Stimulated activated CD8-positive, alpha-beta memory T cell treated with anti-CD3 and anti-CD28 coated beads, Interleukin-7, amount 100 ng/mL, for 24 hours (primary cell): ENCODE measurements around the gene ABHD13.
"Not testable (repeated sequence)": the region's sequence is repeated elsewhere in the genome, so short reads cannot be mapped to it uniquely, and the experiment has no call there.

Experiments used
- DNase-seq: peaks from one replicate; pipeline ENCODE4 v3.0.0-alpha.2; 2020; ENCODE audit warnings: low read depth

Gene ABHD13

GRCh38 chr13:108218044-108218974 lies at the start of gene ABHD13:
ABHD13 (plus strand) TSS chr13:108218392; CDS start chr13:108229219, 10,827 bp downstream.
- DNase-seq: peak; percentile 72

GRCh38 chr13:108168929-108169328 lies 49.3 kb upstream of the ABHD13 start:
- no peak for DNase-seq

GRCh38 chr13:108176685-108177274 lies 41.4 kb upstream of the ABHD13 start:
- peak; percentile 25 for DNase-seq

- DNase-seq: no peak
These were observed 40.1 kb upstream of the ABHD13 start for GRCh38 chr13:108178078-108178477.

DNA sequence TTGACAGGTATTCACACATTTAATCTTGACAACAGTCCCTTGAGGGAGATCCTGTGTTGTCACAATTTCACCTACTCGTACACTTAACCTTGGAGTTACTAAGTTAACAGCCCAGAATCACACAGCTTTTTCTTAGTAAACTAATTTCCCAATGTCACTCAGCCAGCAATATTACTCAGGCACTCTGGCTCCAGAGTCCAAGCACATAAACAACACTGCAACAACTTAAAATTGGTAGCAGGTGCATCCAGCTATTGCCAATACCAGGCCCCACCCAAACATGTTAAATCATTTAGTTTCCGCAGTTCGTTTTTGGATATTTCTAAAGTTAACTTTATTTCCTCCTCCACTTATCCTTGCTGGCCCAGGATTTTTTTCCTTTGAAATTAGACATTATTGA lies 35.5 kb upstream of the ABHD13 start:
- no peak for DNase-seq

- no peak for DNase-seq
These were observed 33.0 kb upstream of the ABHD13 start for GRCh38 chr13:108185223-108185622.

DNA sequence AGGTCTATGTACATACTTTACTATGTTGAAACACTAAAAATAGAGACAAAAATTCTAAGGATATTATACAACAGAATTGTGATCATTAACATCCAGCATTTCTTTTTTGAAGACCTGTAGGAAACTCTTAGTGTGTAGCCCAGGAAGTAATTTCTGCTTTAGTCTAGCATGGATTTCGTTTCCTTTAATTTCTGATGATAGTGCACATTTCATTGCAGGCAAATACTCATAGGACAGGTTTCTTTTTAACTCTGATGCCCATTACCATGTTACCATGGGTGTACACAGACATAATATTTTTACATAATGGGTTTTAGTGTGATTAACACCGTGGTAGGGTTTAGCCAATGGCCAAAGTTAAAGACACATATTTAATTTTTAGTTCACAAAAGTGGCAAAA lies 29.9 kb upstream of the ABHD13 start:
- no peak for DNase-seq

DNA sequence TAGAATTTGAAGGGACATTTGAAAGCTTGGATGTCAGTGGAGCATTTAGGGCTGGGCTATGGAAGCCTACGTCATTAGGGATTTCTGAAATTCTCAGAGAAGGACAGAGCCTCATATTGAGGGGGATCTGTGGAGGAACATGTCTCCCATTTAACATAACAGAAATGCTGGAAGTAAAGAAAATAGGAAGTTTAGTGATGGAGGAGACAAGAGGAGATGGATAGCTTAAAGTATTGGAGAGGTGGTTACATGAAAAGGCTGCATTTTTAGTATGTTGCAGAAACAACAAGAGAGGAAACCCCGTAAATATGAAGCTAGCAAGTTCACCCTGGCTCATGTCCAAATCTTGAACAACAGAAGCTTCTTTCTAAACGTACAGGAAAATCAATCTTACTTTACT lies 27.3 kb upstream of the ABHD13 start:
- DNase-seq: no peak

- DNase-seq: no peak
These were observed 24.4 kb upstream of the ABHD13 start for GRCh38 chr13:108193806-108194205.

DNA sequence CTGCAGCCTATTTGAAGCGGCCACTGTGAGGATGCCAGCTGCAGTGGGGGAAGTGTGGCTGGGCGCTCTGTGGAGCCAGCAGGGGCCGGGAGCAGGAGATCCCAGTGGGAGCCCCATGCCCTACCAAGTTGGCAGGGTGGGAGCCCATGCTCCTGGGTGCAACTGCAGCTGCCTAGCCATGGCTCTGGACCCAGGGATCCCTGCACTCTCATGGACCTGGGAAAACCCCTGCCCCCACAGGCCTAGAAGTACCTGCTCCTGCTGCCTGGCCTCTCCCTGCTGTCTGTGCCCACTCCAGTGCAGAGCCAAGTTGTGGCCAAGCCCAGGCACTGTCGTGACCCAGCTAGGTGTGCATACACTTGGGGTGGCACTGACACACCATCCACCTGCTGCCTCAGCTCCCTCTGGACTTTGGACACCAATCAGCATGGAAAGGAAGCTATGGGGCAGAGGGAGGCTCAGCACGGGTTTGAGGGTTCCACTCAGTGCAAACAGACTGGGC lies 23.7 kb upstream of the ABHD13 start:
- no peak for DNase-seq

DNA sequence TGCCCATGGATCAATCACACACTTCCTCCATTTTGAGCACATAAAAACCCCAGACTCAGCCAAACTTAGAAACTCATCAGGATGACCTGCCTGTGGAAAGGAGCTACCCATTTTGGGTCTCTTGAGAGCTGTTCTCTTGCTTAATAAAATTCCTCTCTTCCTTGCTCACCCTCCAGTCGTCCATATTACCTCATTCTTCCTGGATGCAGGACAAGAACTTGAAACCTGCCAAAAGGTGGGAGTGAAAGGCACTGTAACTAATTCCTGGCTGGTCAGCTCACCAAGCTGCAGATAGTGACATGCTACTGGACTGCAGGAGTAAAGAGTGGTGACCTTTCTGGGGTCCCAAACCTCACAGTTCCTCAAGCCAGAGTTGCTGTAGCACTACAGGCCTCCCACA lies 23.0 kb upstream of the ABHD13 start:
- DNase-seq: no peak

- no peak for DNase-seq
These were observed 22.3 kb upstream of the ABHD13 start for GRCh38 chr13:108195861-108196260.

DNA sequence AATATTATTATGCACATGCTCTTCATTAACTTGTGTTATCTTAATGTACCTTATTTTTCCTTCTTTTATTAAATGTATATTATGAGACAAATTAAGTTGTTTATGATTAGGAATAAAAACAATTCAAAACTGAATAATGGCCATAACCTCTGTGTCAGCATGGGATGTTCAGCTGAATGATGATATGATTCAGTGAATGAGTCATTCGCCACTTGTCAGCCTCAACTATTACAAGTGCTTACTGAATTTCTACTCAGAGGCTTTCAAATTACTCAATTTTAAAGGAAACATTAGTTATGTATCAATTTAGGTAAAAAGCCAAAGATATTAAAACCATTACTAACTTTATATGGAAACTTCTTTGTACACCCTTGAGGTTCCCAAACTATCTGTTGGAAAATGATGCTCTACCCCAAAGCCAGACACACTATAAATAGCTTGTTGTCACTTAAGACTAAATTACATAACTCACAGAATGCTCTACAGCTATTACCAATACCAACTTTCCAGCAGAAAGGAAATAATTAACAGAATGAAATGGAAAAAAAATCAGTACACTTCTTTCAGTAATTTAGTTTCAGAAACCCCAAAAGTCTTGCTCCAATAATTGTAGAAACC lies 17.3 kb upstream of the ABHD13 start:
- DNase-seq: no peak

- no peak for DNase-seq
These were observed 7.6 kb upstream of the ABHD13 start for GRCh38 chr13:108210551-108210950.

DNA sequence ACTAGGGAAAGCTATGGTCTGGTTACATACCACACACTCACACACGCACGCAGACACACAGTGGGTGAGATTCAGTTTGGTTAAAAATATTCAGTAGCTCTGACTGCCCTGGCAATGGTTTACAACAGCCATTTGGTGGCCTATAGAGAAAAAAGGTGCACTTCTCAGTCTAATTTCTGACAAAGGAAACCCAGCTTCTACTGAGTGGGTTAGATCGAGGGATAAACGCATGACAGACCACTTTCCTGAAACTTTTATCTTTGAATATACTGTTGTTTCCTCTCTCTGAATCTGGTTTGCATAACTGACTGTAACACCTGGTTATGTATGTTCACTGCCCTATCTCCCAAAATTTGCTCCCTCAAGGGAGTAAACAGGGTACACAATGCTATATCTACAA lies 5.3 kb upstream of the ABHD13 start:
- DNase-seq: no peak

- DNase-seq: no peak
These were observed 4.2 kb upstream of the ABHD13 start for GRCh38 chr13:108213946-108214345.

- DNase-seq: no peak
These were observed 3.5 kb upstream of the ABHD13 start for GRCh38 chr13:108214441-108215271.

GRCh38 chr13:108215436-108215835 lies 2.8 kb upstream of the ABHD13 start, which contains the start of gene LIG4:
LIG4 (minus strand) TSS chr13:108215536; CDS start chr13:108211268, 4,268 bp downstream.
- DNase-seq: peak; percentile 80

DNA sequence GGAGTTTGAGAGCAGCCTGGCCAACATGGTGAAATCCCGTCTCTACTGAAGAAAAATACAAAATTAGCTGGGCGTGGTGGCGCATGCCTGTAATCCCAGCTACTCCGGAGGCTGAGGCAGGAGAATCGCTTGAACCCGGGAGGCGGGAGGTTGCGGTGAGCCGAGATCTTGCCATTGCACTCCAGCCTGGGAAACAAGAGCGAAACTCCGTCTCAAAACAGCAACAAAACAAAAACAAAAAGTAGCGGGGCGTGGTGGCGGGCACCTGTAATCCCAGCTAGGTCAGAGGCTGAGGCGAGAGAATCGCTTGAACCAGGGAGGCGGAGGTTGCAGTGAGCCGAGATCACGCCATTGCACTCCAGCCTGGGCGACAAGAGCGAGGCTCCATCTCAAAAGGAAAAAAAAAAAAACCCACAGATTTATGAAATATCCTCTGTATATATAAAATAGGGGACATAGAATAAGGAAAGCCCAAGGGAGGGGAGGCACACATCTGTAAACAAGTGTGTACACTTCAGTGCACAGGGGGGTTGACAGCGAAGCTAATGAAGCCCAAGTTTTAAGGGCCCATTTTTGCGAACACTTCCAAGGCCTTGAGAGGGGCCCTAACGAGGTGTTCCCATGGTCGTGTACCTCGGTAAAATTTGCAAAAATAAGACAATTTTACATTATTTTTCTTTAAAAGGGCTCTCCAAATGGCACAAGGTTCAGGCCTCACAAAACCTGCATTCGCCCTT lies 717 bp upstream of the ABHD13 start:
- DNase-seq: not testable (repeated sequence)

DNA sequence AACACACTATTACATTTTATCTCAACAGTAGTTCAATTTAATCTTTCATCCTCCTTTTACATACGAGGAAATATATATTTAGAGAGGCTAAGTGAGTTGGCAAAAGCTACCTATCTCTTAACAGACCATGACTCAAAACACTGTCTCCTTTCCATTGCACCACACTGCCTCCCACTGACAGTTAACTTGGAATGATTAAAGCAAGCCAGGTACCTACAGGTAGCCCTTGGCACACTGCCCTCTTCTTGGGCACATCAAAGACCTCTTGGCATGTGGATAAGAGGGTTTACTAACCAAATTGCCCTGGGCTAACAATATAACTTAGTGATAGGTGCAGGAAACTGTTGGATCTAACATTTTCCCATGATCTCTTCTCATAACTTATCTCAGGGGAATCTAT lies 1.8 kb downstream of the ABHD13 start:
- DNase-seq: no peak
